SIG-M5 treated with dmso at 0.1 percent for 504 hours (cell line): ENCODE measurements around the gene MEGF10.

ENCODE experiments used
- DNase-seq: peaks from one replicate; lab custom pipeline; 2025; ENCODE audit not compliant: unreplicated experiment; lab: John Stamatoyannopoulos, UW

The MEGF10 gene

GRCh38 chr5:127324756-127325155 lies 34.2 kb downstream of the MEGF10 start:
- no peak for DNase-seq

GRCh38 chr5:127326431-127326830 lies 35.8 kb downstream of the MEGF10 start:
- DNase-seq = no peak

- DNase-seq = no peak
These were observed 36.6 kb downstream of the MEGF10 start for GRCh38 chr5:127326976-127327755.

GRCh38 chr5:127330116-127330515 lies 39.5 kb downstream of the MEGF10 start:
- DNase-seq = no peak

- no peak for DNase-seq
These were observed 41.5 kb downstream of the MEGF10 start for GRCh38 chr5:127331890-127332649.

GRCh38 chr5:127333483-127333882 lies 42.9 kb downstream of the MEGF10 start:
- no peak for DNase-seq

- no peak for DNase-seq
These were observed 44.8 kb downstream of the MEGF10 start for GRCh38 chr5:127335381-127335780.

GRCh38 chr5:127337876-127338275 lies 47.3 kb downstream of the MEGF10 start:
- DNase-seq = no peak

GRCh38 chr5:127338501-127338900 lies 47.9 kb downstream of the MEGF10 start:
- DNase-seq = no peak

- DNase-seq = no peak
These were observed 50.0 kb downstream of the MEGF10 start for GRCh38 chr5:127340606-127341005.

GRCh38 chr5:127342364-127342763 lies 51.8 kb downstream of the MEGF10 start:
- no peak for DNase-seq

- no peak for DNase-seq
These were observed 52.7 kb downstream of the MEGF10 start for GRCh38 chr5:127343313-127343712.

GRCh38 chr5:127343866-127344265 lies 53.3 kb downstream of the MEGF10 start:
- DNase-seq = no peak

GRCh38 chr5:127344931-127345330 lies 54.3 kb downstream of the MEGF10 start:
- DNase-seq = no peak

- no peak for DNase-seq
These were observed 60.8 kb downstream of the MEGF10 start for GRCh38 chr5:127351418-127351817.

GRCh38 chr5:127352068-127352467 lies 61.5 kb downstream of the MEGF10 start:
- DNase-seq = no peak

GRCh38 chr5:127353327-127353726 lies 62.7 kb downstream of the MEGF10 start:
- no peak for DNase-seq

GRCh38 chr5:127353796-127354195 lies 63.2 kb downstream of the MEGF10 start:
- no peak for DNase-seq

- no peak for DNase-seq
These were observed 64.7 kb downstream of the MEGF10 start for GRCh38 chr5:127355337-127355736.

GRCh38 chr5:127358284-127358683 lies 67.7 kb downstream of the MEGF10 start:
- no peak for DNase-seq

GRCh38 chr5:127358740-127359139 lies 68.1 kb downstream of the MEGF10 start:
- DNase-seq = no peak

GRCh38 chr5:127359502-127359901 lies 68.9 kb downstream of the MEGF10 start:
- no peak for DNase-seq
